Endothelial cell (in vitro differentiated cells): Measurements from ENCODE around the gene C1QL1. TPM values are rescaled to one million over a fixed set of nuclear protein-coding genes. Genes with fewer than 3 reads are reported as not detected.

Experiments used
- DNase-seq: peaks from one replicate; pipeline ENCODE4 v3.0.0; 2021; ENCODE audit warnings: low spot score
- H3K27ac Mint-ChIP-seq: one replicate; pipeline ENCODE4 v1.8.0; 2021; ENCODE audit warnings: mixed read lengths, inconsistent platforms; ENCODE audit not compliant: unreplicated experiment
- H3K27me3 Mint-ChIP-seq: one replicate; pipeline ENCODE4 v1.8.0; 2021; ENCODE audit warnings: mild to moderate bottlenecking, moderate library complexity, mixed read lengths, inconsistent platforms; ENCODE audit not compliant: unreplicated experiment
- H3K36me3 Mint-ChIP-seq: one replicate; pipeline ENCODE4 v1.8.0; 2021; ENCODE audit warnings: mild to moderate bottlenecking, low read depth, mixed read lengths, inconsistent platforms; ENCODE audit not compliant: unreplicated experiment
- H3K4me1 Mint-ChIP-seq: one replicate; pipeline ENCODE4 v1.8.0; 2021; ENCODE audit warnings: mild to moderate bottlenecking, mixed read lengths, inconsistent platforms; ENCODE audit not compliant: unreplicated experiment
- H3K4me3 Mint-ChIP-seq: one replicate; pipeline ENCODE4 v1.8.0; 2021; ENCODE audit warnings: mild to moderate bottlenecking, mixed read lengths, inconsistent platforms; ENCODE audit not compliant: unreplicated experiment
- H3K9me3 Mint-ChIP-seq: one replicate; pipeline ENCODE4 v1.8.0; 2021; ENCODE audit warnings: mixed read lengths, inconsistent platforms; ENCODE audit not compliant: unreplicated experiment
- CTCF ChIP-seq: fragments of 200-600 bp; sonication (generic); IDR thresholded peaks from one replicate; pipeline ENCODE4 v1.5.0; 2021; ENCODE audit warnings: antibody characterized with exemption; ENCODE audit not compliant: unreplicated experiment
- total RNA-seq: library from RNA; stranded (reverse); fragmentation: NEBNext Ultra II Directional; extraction: Animal tissue kit (Norgen Biotek cat#: 25700); gene quantifications from one replicate; pipeline ENCODE4 v1.2.1, GENCODE V29; 2021; ENCODE audit not compliant: unreplicated experiment

The C1QL1 gene
- total RNA-seq, 1 donor from 2014 or later = not detected

DNA sequence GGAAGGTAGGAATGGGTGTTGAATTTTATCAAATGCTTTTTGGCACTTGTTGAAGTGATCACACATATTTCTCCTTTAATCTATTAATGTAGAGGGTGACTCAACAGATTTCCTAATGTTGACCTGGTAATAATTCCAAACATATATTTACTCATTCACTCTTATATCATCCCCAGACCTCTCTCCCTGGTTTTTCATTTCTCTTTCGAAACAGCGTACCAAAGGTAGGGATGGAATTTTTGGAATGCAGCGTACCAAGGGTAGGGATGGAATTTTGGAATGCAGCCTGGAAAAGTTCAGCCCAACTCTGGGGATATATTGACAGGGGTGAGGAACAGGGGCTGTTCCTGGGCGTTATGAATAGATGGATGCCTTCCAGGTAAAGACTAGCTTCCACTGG lies 27.8 kb downstream of the C1QL1 start:
- H3K9me3 Mint-ChIP-seq = no peaks in the 10 kb centered on the region
- H3K4me3 Mint-ChIP-seq = no peak overlapping the region
- no peak for TF ChIP-seq CTCF
- H3K27me3 Mint-ChIP-seq = no peaks in the 10 kb centered on the region
- no peak for DNase-seq
- H3K36me3 Mint-ChIP-seq = no peaks in the 10 kb centered on the region
- H3K27ac Mint-ChIP-seq = no peak overlapping the region
- no peaks in the 10 kb centered on the region for H3K4me1 Mint-ChIP-seq

GRCh38 chr17:44935116-44935515 lies 33.0 kb downstream of the C1QL1 start:
- Mint-ChIP-seq H3K4me1 (no peaks in the 10 kb centered on the region), H3K27ac (no peak overlapping the region), H3K27me3 (peaks cover 4% of the 10 kb centered on the region), H3K36me3 (peaks cover under 1% of the 10 kb centered on the region), H3K4me3 (no peak overlapping the region), H3K9me3 (no peaks in the 10 kb centered on the region)
- no peak for TF ChIP-seq CTCF
- DNase-seq = no peak

DNA sequence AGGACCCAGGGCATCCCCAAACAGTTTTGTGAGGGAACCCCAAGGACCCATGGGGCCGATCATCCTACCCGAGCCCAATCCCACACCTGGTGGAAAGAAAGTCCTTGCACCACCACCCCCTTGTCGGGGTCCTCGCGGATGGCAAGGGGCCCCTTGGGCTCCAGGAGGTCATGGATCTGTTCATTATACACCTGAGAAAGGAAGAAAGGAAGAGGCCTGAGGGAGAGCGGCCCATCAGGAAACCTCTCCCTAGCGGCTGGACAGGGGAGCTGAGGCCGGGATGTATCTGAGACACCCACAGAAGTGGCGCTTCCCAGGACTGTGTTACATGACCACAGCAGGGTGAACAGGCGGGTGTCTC lies 33.4 kb downstream of the C1QL1 start:
- H3K4me1 Mint-ChIP-seq = no peaks in the 10 kb centered on the region
- H3K27me3 Mint-ChIP-seq = peaks cover 4% of the 10 kb centered on the region
- no peaks in the 10 kb centered on the region for H3K9me3 Mint-ChIP-seq
- no peak for DNase-seq
- H3K27ac Mint-ChIP-seq = no peak overlapping the region
- H3K4me3 Mint-ChIP-seq = no peak overlapping the region
- no peak for TF ChIP-seq CTCF
- peaks cover 5% of the 10 kb centered on the region for H3K36me3 Mint-ChIP-seq

- Mint-ChIP-seq H3K27ac (no peak overlapping the region), H3K4me3 (no peak overlapping the region), H3K9me3 (no peaks in the 10 kb centered on the region), H3K4me1 (no peaks in the 10 kb centered on the region), H3K27me3 (peaks cover 4% of the 10 kb centered on the region), H3K36me3 (peaks cover 9% of the 10 kb centered on the region)
- no peak for TF ChIP-seq CTCF
- no peak for DNase-seq
Observed at GRCh38 chr17:44933824-44934744, 34.0 kb downstream of the C1QL1 start.

- DNase-seq = no peak
- H3K9me3 Mint-ChIP-seq = no peaks in the 10 kb centered on the region
- no peak overlapping the region for H3K4me3 Mint-ChIP-seq
- H3K27ac Mint-ChIP-seq = no peak overlapping the region
- no peak for TF ChIP-seq CTCF
- H3K4me1 Mint-ChIP-seq = no peaks in the 10 kb centered on the region
- peaks cover 4% of the 10 kb centered on the region for H3K27me3 Mint-ChIP-seq
- H3K36me3 Mint-ChIP-seq = peaks cover 9% of the 10 kb centered on the region
Observed at GRCh38 chr17:44932787-44933097, 35.4 kb downstream of the C1QL1 start.
